SK-N-SH (cell line): ENCODE measurements around the gene BAIAP2L1. TPM values are rescaled to one million over a fixed set of nuclear protein-coding genes. Genes with fewer than 3 reads are reported as not detected.

Experiments used
- CTCF ChIA-PET: fragments of 300-600, 350-600 bp; formaldehyde crosslinking; extraction: SDS; loops from one replicate; lab custom pipeline; 2021; lab: Yijun Ruan, JAX
- POLR2A ChIA-PET: fragments of 350-600 bp; sonication (Branson Sonifier 250); formaldehyde crosslinking; extraction: SDS; loops from one replicate; lab custom pipeline; 2020; ENCODE audit warnings: antibody characterized with exemption, inconsistent platforms; lab: Yijun Ruan, JAX
- DNase-seq: peaks from one replicate; pipeline ENCODE4 v3.0.0; 2012
- H2AFZ ChIP-seq: fragments of 200-600 bp; sonication (generic); 2 replicates; pipeline ENCODE4 v1.8.1; 2016; ENCODE audit warnings: antibody characterized with exemption, mild to moderate bottlenecking, low read depth
- H3F3A ChIP-seq: fragments of 200-600 bp; sonication (generic); replicated peaks from 2 replicates; pipeline ENCODE3; 2016; ENCODE audit warnings: antibody characterized with exemption, mild to moderate bottlenecking; ENCODE audit not compliant: insufficient read depth
- H3K27ac ChIP-seq, 2 experiments: fragments of 200-500 bp in 1 of 2; fragments of 200-600 bp in 1 of 2; sonication (Bioruptor generic) in 1 of 2; sonication (generic), shearing (Covaris generic) in 1 of 2; 2 replicates each; pipeline versions ENCODE4 v1.5.1 to v1.6.1; 2014 to 2016; ENCODE audit warnings: low read depth in 2 of 2, inconsistent platforms in 1 of 2, low read length in 1 of 2, mild to moderate bottlenecking in 1 of 2, mixed read lengths in 1 of 2
- H3K27me3 ChIP-seq: fragments of 200-600 bp; sonication (generic), shearing (Covaris generic); 2 replicates; pipeline ENCODE4 v1.6.1; 2016; ENCODE audit warnings: mixed run types; ENCODE audit not compliant: insufficient read depth
- H3K36me3 ChIP-seq, 2 experiments: fragments of 200-500 bp in 1 of 2; fragments of 200-600 bp in 1 of 2; sonication (Bioruptor generic) in 1 of 2; sonication (generic) in 1 of 2; replicated peaks in 1 of 2; 2 replicates each; pipeline versions ENCODE3 to v1.5.1; 2014 to 2016; ENCODE audit warnings: low read length in 1 of 2, mild to moderate bottlenecking in 1 of 2; ENCODE audit not compliant: insufficient read depth in 2 of 2, control insufficient read depth in 1 of 2
- H3K4me1 ChIP-seq, 2 experiments: fragments of 200-500 bp in 1 of 2; fragments of 200-600 bp in 1 of 2; sonication (Bioruptor generic) in 1 of 2; sonication (generic), shearing (Covaris generic) in 1 of 2; 2 replicates each; pipeline versions ENCODE4 v1.5.1 to v1.6.1; 2014 to 2016; ENCODE audit warnings: low read depth in 1 of 2, low read length in 1 of 2, mixed run types in 1 of 2; ENCODE audit not compliant: insufficient read depth in 2 of 2, control insufficient read depth in 1 of 2
- H3K4me2 ChIP-seq: fragments of 200-600 bp; sonication (generic), shearing (Covaris generic); 2 replicates; pipeline ENCODE4 v1.6.1; 2017; ENCODE audit warnings: mixed run types
- H3K4me3 ChIP-seq, 2 experiments: fragments of 200-500 bp in 1 of 2; fragments of 200-600 bp in 1 of 2; sonication (Bioruptor generic) in 1 of 2; sonication (generic), shearing (Covaris generic) in 1 of 2; 2 replicates each; pipeline versions ENCODE4 v1.5.1 to v1.8.1; 2014 to 2016; ENCODE audit warnings: low read depth in 2 of 2, inconsistent platforms in 1 of 2, low read length in 1 of 2, mild to moderate bottlenecking in 1 of 2, mixed read lengths in 1 of 2, moderate library complexity in 1 of 2
- H3K79me2 ChIP-seq: fragments of 200-600 bp; sonication (generic); 2 replicates; pipeline ENCODE4 v1.8.1; 2017; ENCODE audit warnings: mild to moderate bottlenecking; ENCODE audit not compliant: insufficient read depth
- H3K9ac ChIP-seq: fragments of 200-600 bp; sonication (generic); 2 replicates; pipeline ENCODE4 v1.6.1; 2017; ENCODE audit warnings: mixed run types
- H3K9me2 ChIP-seq: fragments of 200-600 bp; sonication (generic); 2 replicates; pipeline ENCODE4 v1.6.1; 2017; ENCODE audit warnings: mixed run types
- H3K9me3 ChIP-seq: fragments of 200-600 bp; sonication (generic); 2 replicates; pipeline ENCODE4 v1.6.1; 2017; ENCODE audit warnings: mixed run types, mild to moderate bottlenecking, moderate library complexity
- H4K20me1 ChIP-seq: fragments of 200-600 bp; sonication (generic); 2 replicates; pipeline ENCODE4 v1.6.1; 2017; ENCODE audit warnings: mild to moderate bottlenecking, mixed run types; ENCODE audit not compliant: insufficient read depth
- EP300 ChIP-seq, 2 experiments: IDR thresholded peaks; 2 replicates each; pipeline versions ENCODE4 v1.4.0 to v1.6.1; 2012; ENCODE audit warnings: borderline replicate concordance in 1 of 2, low read depth in 1 of 2, low read length in 1 of 2
- EZH2phosphoT487 ChIP-seq: fragments of 200-600 bp; sonication (generic); IDR thresholded peaks from 2 replicates; pipeline ENCODE4 v1.6.1; 2017; ENCODE audit warnings: low read depth, mixed run types, mild to moderate bottlenecking, antibody characterized with exemption, moderate library complexity, borderline replicate concordance
- FOXJ3 ChIP-seq: sonication (generic); formaldehyde crosslinking; IDR thresholded peaks from 2 replicates; pipeline ENCODE4 v1.5.1; 2020; ENCODE audit warnings: mild to moderate bottlenecking, missing genetic modification reagents
- GATA2 ChIP-seq: sonication (generic); formaldehyde crosslinking; IDR thresholded peaks from 2 replicates; pipeline ENCODE4 v1.5.0; 2020; ENCODE audit warnings: mild to moderate bottlenecking, missing genetic modification reagents
- IRF3 ChIP-seq: fragments of 150-350 bp; IDR thresholded peaks from 2 replicates; pipeline ENCODE4 v1.6.1; 2016; ENCODE audit warnings: mild to moderate bottlenecking, low read depth, low read length
- MEF2A ChIP-seq: IDR thresholded peaks from 2 replicates; pipeline ENCODE4 v1.4.0; 2012; ENCODE audit warnings: low read depth, borderline replicate concordance
- NRF1 ChIP-seq: IDR thresholded peaks from 2 replicates; pipeline ENCODE4 v1.6.1; 2012; ENCODE audit warnings: low read depth, mild to moderate bottlenecking, low read length
- PBX3 ChIP-seq: IDR thresholded peaks from 2 replicates; pipeline ENCODE4; 2012
- REST ChIP-seq: IDR thresholded peaks from 2 replicates; pipeline ENCODE4 v1.6.1; 2012; ENCODE audit warnings: mild to moderate bottlenecking, low read depth, low read length, moderate library complexity
- RFX5 ChIP-seq: IDR thresholded peaks from 2 replicates; pipeline ENCODE4 v1.6.1; 2012; ENCODE audit warnings: mild to moderate bottlenecking, improper control_type of control experiment, low read length
- RXRA ChIP-seq: IDR thresholded peaks from 2 replicates; pipeline ENCODE4 v1.4.0; 2012; ENCODE audit warnings: low read depth, mild to moderate bottlenecking, borderline replicate concordance
- SIN3A ChIP-seq: IDR thresholded peaks from 2 replicates; pipeline ENCODE4 v1.6.1; 2012; ENCODE audit warnings: low read depth, mild to moderate bottlenecking, low read length, moderate library complexity, borderline replicate concordance
- TAF1 ChIP-seq: IDR thresholded peaks from 2 replicates; pipeline ENCODE4 v1.6.1; 2012; ENCODE audit warnings: low read depth, mild to moderate bottlenecking, low read length, moderate library complexity, borderline replicate concordance
- TEAD4 ChIP-seq: IDR thresholded peaks from 2 replicates; pipeline ENCODE4 v1.4.0; 2012; ENCODE audit warnings: mild to moderate bottlenecking, borderline replicate concordance; ENCODE audit not compliant: insufficient read depth
- WGBS: methylation state at CpG from one replicate; pipeline ENCODE4 v1.1.6; 2017; ENCODE audit warnings: low lambda C conversion rate; 5-methylcytosine and 5-hydroxymethylcytosine counted together
- polyA plus RNA-seq, 3 experiments: library from polyadenylated mRNA; depleted of rRNA; stranded (reverse); fragments of >200 nt; gene quantifications; 2 replicates each; pipeline ENCODE4 v1.2.3, GENCODE V29; 2012

The BAIAP2L1 gene
- polyA plus RNA-seq, 1 of the 3 experiments (the other 2 are of a cell fraction) = 8.8 TPM

GRCh38 chr7:98303176-98303865 lies 97.6 kb downstream of the BAIAP2L1 start:
- no peaks in the 10 kb centered on the region for H4K20me1 ChIP-seq
- peaks cover 0 to 7% of the 10 kb centered on the region in 2 experiments; a peak in 1 of 4 replicates for H3K4me1 ChIP-seq
- TF ChIP-seq RFX5 (no peak), IRF3 (no peak), NRF1 (no peak), TAF1 (no peak), FOXJ3 (no peak), REST (no peak), TEAD4 (no peak), EP300 (IDR thresholded peaks at IDR 0.05; ENCODE audit: borderline replicate concordance in 1 of 2, low read depth in 1 of 2, low read length in 1 of 2) (no peak), RXRA (no peak), GATA2 (no peak), EZH2phosphoT487 (no peak), PBX3 (no peak), MEF2A (no peak), SIN3A (no peak)
- ChIA-PET POLR2A (no interaction called here), CTCF (interaction anchor here (0.8 to 11.1 kb wide), 6 partner anchors 9 to 117 kb away, joined by 3 to 108 read pairs (median 4); partner anchors contain the start of gene BAIAP2L1)
- H3K79me2 ChIP-seq = no peaks in the 10 kb centered on the region
- no peak for DNase-seq
- no peaks in the 10 kb centered on the region for H3K9me3 ChIP-seq
- H3K27ac ChIP-seq = no peak overlapping the region
- H3K27me3 ChIP-seq = no peaks in the 10 kb centered on the region
- H3K36me3 ChIP-seq = peaks cover 0 to 10% of the 10 kb centered on the region in 2 experiments
- H3F3A ChIP-seq = no peaks in the 10 kb centered on the region
- no peak overlapping the region for H3K9ac ChIP-seq
- no peak overlapping the region for H3K4me2 ChIP-seq
- H3K9me2 ChIP-seq = no peaks in the 10 kb centered on the region
- no peak overlapping the region for H2AFZ ChIP-seq
- no peak overlapping the region for H3K4me3 ChIP-seq
- WGBS = 94% methylated on average over 17 of the region's 19 CpGs
